ENCODE results near the gene AP3S2. TPM values are rescaled to one million over a fixed set of nuclear protein-coding genes. Genes with fewer than 3 reads are reported as not detected.
"Not testable (repeated sequence)": the region's sequence is repeated elsewhere in the genome, so short reads cannot be mapped to it uniquely, and the experiment has no call there.

Gene AP3S2
- total RNA-seq (10 to 100 TPM; 15.7 to 25.2 (median 21.2) TPM), polyA plus RNA-seq (10 to 100 TPM; 11.0 to 16.6 TPM)

GRCh38 chr15:89893696-89894447 lies at the start of gene AP3S2:
Gene AP3S2, minus strand, starts transcription at chr15:89893994. Its CDS starts 45 bp downstream, at chr15:89893949.
- Histone ChIP-seq H3K4me3 (peak within 1 kb of the TSS; percentile 47 to 81 (median 62)), H3K27me3 (no peaks in the 10 kb centered on the region), H3K36me3 (no peaks in the 10 kb centered on the region), H3K4me1 (peaks cover 5 to 17% (median 13%) of the 10 kb centered on the region in 3 donors), H3K27ac (peak within 1 kb of the TSS; percentile 62 to 95 (median 88)), H3K9me3 (no peaks in the 10 kb centered on the region)
- intact Hi-C loops (cut with DNase I): no loop called here
- DNase-seq (peak; percentile 90 to 97 (median 91)), FAIRE-seq (no peak), ATAC-seq (peak; percentile 94 to 97 (median 95))
- no peak for TF ChIP-seq CTCF (IDR thresholded peaks at IDR 0.05)
- 0% methylated on average over 62 of the region's 62 CpGs for WGBS, 2 donors

GRCh38 chr15:89939910-89940309 lies 46.1 kb upstream of the AP3S2 start:
- no peak for DNase-seq
- H3K4me3 ChIP-seq: no peak overlapping the region
- H3K27ac ChIP-seq: no peak overlapping the region
- H3K4me1 ChIP-seq: no peaks in the 10 kb centered on the region
- WGBS, 2 donors: 83 to 88% methylated on average over 3 of the region's 3 CpGs
- FAIRE-seq: no peak
- ATAC-seq: no peak
- intact Hi-C loops (cut with DNase I): no loop called here
- TF ChIP-seq CTCF (IDR thresholded peaks at IDR 0.05): no peak
- H3K27me3 ChIP-seq: no peaks in the 10 kb centered on the region
- H3K36me3 ChIP-seq: no peaks in the 10 kb centered on the region
- H3K9me3 ChIP-seq: no peaks in the 10 kb centered on the region

DNA sequence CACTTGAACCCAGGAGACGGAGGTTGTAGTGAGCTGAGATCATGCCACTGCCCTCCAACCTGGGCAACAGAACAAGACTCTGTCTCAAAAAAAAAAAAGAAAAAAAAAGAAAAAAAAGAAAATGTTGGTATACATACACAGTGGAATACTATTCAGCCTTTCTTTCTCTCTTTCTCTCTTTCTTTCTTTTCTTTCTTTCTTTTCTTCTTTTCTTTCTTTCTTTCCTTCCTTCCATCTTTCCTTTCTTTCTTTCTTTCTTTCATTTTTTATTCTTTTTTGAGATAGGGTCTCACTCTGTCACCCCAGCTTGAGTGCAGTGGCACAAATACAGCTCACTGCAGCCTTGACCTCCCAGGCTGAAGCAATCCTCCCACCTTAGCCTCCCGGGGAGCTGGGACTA lies 45.6 kb upstream of the AP3S2 start:
- H3K9me3 ChIP-seq; DNase-seq; H3K4me1 ChIP-seq; H3K27me3 ChIP-seq; intact Hi-C loops (cut with DNase I); ATAC-seq; H3K27ac ChIP-seq; FAIRE-seq; H3K36me3 ChIP-seq; H3K4me3 ChIP-seq: not testable (repeated sequence)
- WGBS, 2 donors: 77 to 78% methylated on average over 2 of the region's 2 CpGs

GRCh38 chr15:89937365-89938350 lies 43.9 kb upstream of the AP3S2 start:
- Histone ChIP-seq H3K4me3 (no peak overlapping the region), H3K4me1 (no peaks in the 10 kb centered on the region), H3K36me3 (no peaks in the 10 kb centered on the region), H3K27ac (no peak overlapping the region), H3K9me3 (no peaks in the 10 kb centered on the region), H3K27me3 (no peaks in the 10 kb centered on the region)
- 83 to 88% methylated on average over 10 of the region's 10 CpGs for WGBS, 2 donors
- FAIRE-seq (no peak), DNase-seq (no peak), ATAC-seq (no peak)
- no peak for TF ChIP-seq CTCF (IDR thresholded peaks at IDR 0.05)
- intact Hi-C loops (cut with DNase I): no loop called here

GRCh38 chr15:89936786-89937265 lies 43.0 kb upstream of the AP3S2 start:
- FAIRE-seq (no peak), ATAC-seq (no peak), DNase-seq (no peak)
- Histone ChIP-seq H3K27me3 (no peaks in the 10 kb centered on the region), H3K4me1 (no peaks in the 10 kb centered on the region), H3K9me3 (no peaks in the 10 kb centered on the region), H3K36me3 (no peaks in the 10 kb centered on the region), H3K4me3 (no peak overlapping the region), H3K27ac (no peak overlapping the region)
- no peak for TF ChIP-seq CTCF (IDR thresholded peaks at IDR 0.05)
- intact Hi-C loops (cut with DNase I): no loop called here
- WGBS, 2 donors: 89 to 94% methylated on average over 14 of the region's 14 CpGs

Data from pancreas (tissue), 10 donors.